ENCODE data around the gene UBE2S. TPM values are rescaled to one million over a fixed set of nuclear protein-coding genes. Genes with fewer than 3 reads are reported as not detected.

Gene UBE2S
- total RNA-seq, 1 experiment from 2014 or later = 279 TPM

- intact Hi-C loops (cut with micrococcal nuclease; ENCODE audit: unreplicated experiment) = loop anchor here (2.0 kb wide), 1 partner anchor 127 kb away; no protein-coding TSS in a partner anchor
- DNase-seq = no peak
- H3K27ac Mint-ChIP-seq (ENCODE audit: unreplicated experiment) = no peak overlapping the region
- H3K36me3 Mint-ChIP-seq (ENCODE audit: insufficient read depth, unreplicated experiment) = no peaks in the 10 kb centered on the region
- no peak overlapping the region for H3K4me3 Mint-ChIP-seq (ENCODE audit: unreplicated experiment)
- no peak for TF ChIP-seq CTCF (IDR thresholded peaks at IDR 0.05; ENCODE audit: insufficient read depth in 1 of 2, low read depth in 1 of 2, low read length in 1 of 2, severe bottlenecking in 1 of 2, unreplicated experiment in 1 of 2)
- Histone ChIP-seq H3K4me1 (no peaks in the 10 kb centered on the region), H3K36me3 (ENCODE audit: control insufficient read depth, insufficient read depth, low read length) (no peaks in the 10 kb centered on the region), H3K4me3 (ENCODE audit: low read depth, low read length) (no peak overlapping the region), H3K9me3 (peaks cover 4% of the 10 kb centered on the region; the same call in 1 of the 2 replicates), H3K27me3 (replicated peaks; ENCODE audit: control insufficient read depth, insufficient read depth, low read length) (no peaks in the 10 kb centered on the region)
- CTCF ChIA-PET = interaction anchor here (0.8 to 1.2 kb wide), 2 partner anchors 213 to 1547 kb away, joined by 3 read pairs; no protein-coding TSS in a partner anchor
- H3K9me3 Mint-ChIP-seq (ENCODE audit: unreplicated experiment) = no peaks in the 10 kb centered on the region
- H3K4me1 Mint-ChIP-seq (ENCODE audit: low read depth, unreplicated experiment) = peaks cover 6% of the 10 kb centered on the region
- BruUV-seq (replicated peaks) = no TSS peak
- POLR2A ChIA-PET = interaction anchor here (0.8 kb wide), 1 partner anchor 12 kb away, joined by 3 read pairs; the partner anchor contains the start of gene UBE2S
- H3K27me3 Mint-ChIP-seq (ENCODE audit: insufficient read depth, unreplicated experiment) = peaks cover under 1% of the 10 kb centered on the region
These were observed 12.1 kb upstream of the UBE2S start for GRCh38 chr19:55419624-55420236.

DNA sequence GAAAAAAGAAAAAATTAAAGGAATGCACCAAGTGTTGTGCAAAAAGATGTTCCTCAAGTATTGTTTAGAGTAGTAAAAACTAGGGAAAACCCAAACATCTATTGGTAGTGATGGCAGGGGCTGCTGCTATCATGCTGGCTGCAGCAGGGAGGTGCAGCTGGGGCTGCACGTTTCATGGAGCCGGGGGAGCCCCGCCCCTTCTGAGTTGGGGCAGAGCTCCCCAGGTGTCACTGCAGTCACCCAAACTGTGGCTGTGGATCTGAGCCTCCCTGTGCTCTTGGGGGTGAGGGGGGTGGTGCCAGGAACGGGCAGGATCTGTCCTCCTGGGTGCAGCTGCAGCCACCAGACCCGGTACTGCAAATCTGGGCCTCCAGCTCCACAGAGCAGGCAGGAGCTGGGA, 11.5 kb upstream of the UBE2S start:
- no TSS peak for BruUV-seq (replicated peaks)
- Mint-ChIP-seq H3K4me3 (ENCODE audit: unreplicated experiment) (no peak overlapping the region), H3K27me3 (ENCODE audit: insufficient read depth, unreplicated experiment) (no peaks in the 10 kb centered on the region), H3K4me1 (ENCODE audit: low read depth, unreplicated experiment) (peaks cover 6% of the 10 kb centered on the region), H3K27ac (ENCODE audit: unreplicated experiment) (no peak overlapping the region), H3K36me3 (ENCODE audit: insufficient read depth, unreplicated experiment) (no peaks in the 10 kb centered on the region), H3K9me3 (ENCODE audit: unreplicated experiment) (no peaks in the 10 kb centered on the region)
- Histone ChIP-seq H3K27me3 (replicated peaks; ENCODE audit: control insufficient read depth, insufficient read depth, low read length) (no peaks in the 10 kb centered on the region), H3K36me3 (ENCODE audit: control insufficient read depth, insufficient read depth, low read length) (no peaks in the 10 kb centered on the region), H3K4me1 (no peaks in the 10 kb centered on the region), H3K9me3 (peaks cover 4% of the 10 kb centered on the region; the same call in 1 of the 2 replicates), H3K4me3 (ENCODE audit: low read depth, low read length) (no peak overlapping the region)
- intact Hi-C loops (cut with micrococcal nuclease; ENCODE audit: unreplicated experiment) = loop anchor here (2.0 kb wide), 1 partner anchor 126 kb away; no protein-coding TSS in a partner anchor
- CTCF ChIA-PET = interaction anchor here (0.5 to 1.1 kb wide), 2 partner anchors 35 to 220 kb away, joined by 3 to 4 read pairs; partner anchors contain the start of gene TMEM238
- POLR2A ChIA-PET = no interaction called here
- no peak for DNase-seq
- TF ChIP-seq CTCF (IDR thresholded peaks at IDR 0.05; ENCODE audit: insufficient read depth in 1 of 2, low read depth in 1 of 2, low read length in 1 of 2, severe bottlenecking in 1 of 2, unreplicated experiment in 1 of 2) = no peak

- H3K36me3 ChIP-seq (ENCODE audit: control insufficient read depth, insufficient read depth, low read length) = no peaks in the 10 kb centered on the region
- intact Hi-C loops (cut with micrococcal nuclease; ENCODE audit: unreplicated experiment) = loop anchor here (1.0 to 2.0 kb wide), 4 partner anchors 125 to 277 kb away; no protein-coding TSS in a partner anchor
- Mint-ChIP-seq H3K27ac (ENCODE audit: unreplicated experiment) (no peak overlapping the region), H3K4me1 (ENCODE audit: low read depth, unreplicated experiment) (peaks cover 6% of the 10 kb centered on the region), H3K4me3 (ENCODE audit: unreplicated experiment) (no peak overlapping the region), H3K27me3 (ENCODE audit: insufficient read depth, unreplicated experiment) (no peaks in the 10 kb centered on the region), H3K36me3 (ENCODE audit: insufficient read depth, unreplicated experiment) (no peaks in the 10 kb centered on the region), H3K9me3 (ENCODE audit: unreplicated experiment) (no peaks in the 10 kb centered on the region)
- H3K4me3 ChIP-seq (ENCODE audit: low read depth, low read length) = no peak overlapping the region
- BruUV-seq (replicated peaks) = no TSS peak
- ChIA-PET POLR2A (interaction anchor here (0.6 kb wide), 1 partner anchor 210 kb away, joined by 3 read pairs; no protein-coding TSS in a partner anchor), CTCF (interaction anchor here (0.6 to 1.4 kb wide), 9 partner anchors 33 to 277 kb away, joined by 3 to 8 read pairs (median 5); partner anchors contain the start of genes KMT5C, PPP6R1, SYT5 and TMEM238)
- peak; percentile 77 to 81 for DNase-seq
- peak; percentile 76 to 85 for TF ChIP-seq CTCF (IDR thresholded peaks at IDR 0.05; ENCODE audit: insufficient read depth in 1 of 2, low read depth in 1 of 2, low read length in 1 of 2, severe bottlenecking in 1 of 2, unreplicated experiment in 1 of 2)
- H3K4me1 ChIP-seq = no peaks in the 10 kb centered on the region
- H3K27me3 ChIP-seq (replicated peaks; ENCODE audit: control insufficient read depth, insufficient read depth, low read length) = no peaks in the 10 kb centered on the region
- peaks cover 4% of the 10 kb centered on the region; the same call in 1 of the 2 replicates for H3K9me3 ChIP-seq
These were observed 10.6 kb upstream of the UBE2S start for GRCh38 chr19:55418185-55418584.

Measured in Caco-2 (cell line).